Kidney epithelial cell (primary cell): ENCODE measurements around the gene ARHGAP28. TPM values are rescaled to one million over a fixed set of nuclear protein-coding genes. Genes with fewer than 3 reads are reported as not detected.
"Not testable (repeated sequence)": the region's sequence is repeated elsewhere in the genome, so short reads cannot be mapped to it uniquely, and the experiment has no call there.

ENCODE experiments used
- DNase-seq: peaks from one replicate; pipeline ENCODE4 v3.0.0-alpha.2; 2010; ENCODE audit warnings: low read depth
- H3K27me3 ChIP-seq: 2 replicates; pipeline ENCODE4 v1.6.0; 2011; ENCODE audit warnings: low read length; ENCODE audit not compliant: control insufficient read depth, insufficient read depth
- H3K36me3 ChIP-seq: 2 replicates; pipeline ENCODE4 v1.5.1; 2011; ENCODE audit warnings: low read length; ENCODE audit not compliant: control insufficient read depth, insufficient read depth
- H3K4me3 ChIP-seq: 2 replicates; pipeline ENCODE4 v1.5.1; 2011; ENCODE audit warnings: low read depth, mild to moderate bottlenecking, control low read depth, low read length
- total RNA-seq: library from RNA; depleted of rRNA; stranded (reverse); fragments of >200 nt; gene quantifications from 2 replicates; pipeline ENCODE4 v1.2.3, GENCODE V29; 2015
- TF ChIP-seq, protein P1 (sequence below): IDR thresholded peaks from 2 replicates; pipeline ENCODE4 v1.5.1; 2011; ENCODE audit warnings: mild to moderate bottlenecking, moderate library complexity, low read length, control low read depth, inconsistent platforms; ENCODE audit not compliant: insufficient read depth, poor library complexity, severe bottlenecking

ARHGAP28 gene
- total RNA-seq, 1 donor from 2014 or later = 4.6 TPM

DNA sequence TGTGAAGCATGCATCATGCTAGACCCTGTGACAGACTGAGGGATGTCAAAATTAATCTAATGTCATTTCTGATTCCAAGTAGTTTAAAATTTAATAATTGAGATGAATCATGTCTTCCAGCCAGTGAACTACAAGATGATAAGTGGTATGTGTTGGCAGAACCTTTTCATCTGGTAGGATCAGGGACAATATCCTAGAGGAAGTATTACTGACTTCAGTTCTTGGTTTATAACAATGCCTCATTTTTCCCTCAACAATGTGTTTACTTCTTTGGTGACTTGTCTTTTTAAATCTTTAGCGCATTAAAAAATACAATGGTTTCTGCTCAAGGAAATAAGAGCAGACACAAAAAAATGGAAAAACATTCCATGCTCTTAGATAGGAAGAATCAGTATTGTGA lies 69.4 kb downstream of the ARHGAP28 start:
- DNase-seq = no peak
- Histone ChIP-seq H3K27me3 (no peaks in the 10 kb centered on the region), H3K36me3 (no peaks in the 10 kb centered on the region), H3K4me3 (no peak overlapping the region)
- TF ChIP-seq, protein P1, sequence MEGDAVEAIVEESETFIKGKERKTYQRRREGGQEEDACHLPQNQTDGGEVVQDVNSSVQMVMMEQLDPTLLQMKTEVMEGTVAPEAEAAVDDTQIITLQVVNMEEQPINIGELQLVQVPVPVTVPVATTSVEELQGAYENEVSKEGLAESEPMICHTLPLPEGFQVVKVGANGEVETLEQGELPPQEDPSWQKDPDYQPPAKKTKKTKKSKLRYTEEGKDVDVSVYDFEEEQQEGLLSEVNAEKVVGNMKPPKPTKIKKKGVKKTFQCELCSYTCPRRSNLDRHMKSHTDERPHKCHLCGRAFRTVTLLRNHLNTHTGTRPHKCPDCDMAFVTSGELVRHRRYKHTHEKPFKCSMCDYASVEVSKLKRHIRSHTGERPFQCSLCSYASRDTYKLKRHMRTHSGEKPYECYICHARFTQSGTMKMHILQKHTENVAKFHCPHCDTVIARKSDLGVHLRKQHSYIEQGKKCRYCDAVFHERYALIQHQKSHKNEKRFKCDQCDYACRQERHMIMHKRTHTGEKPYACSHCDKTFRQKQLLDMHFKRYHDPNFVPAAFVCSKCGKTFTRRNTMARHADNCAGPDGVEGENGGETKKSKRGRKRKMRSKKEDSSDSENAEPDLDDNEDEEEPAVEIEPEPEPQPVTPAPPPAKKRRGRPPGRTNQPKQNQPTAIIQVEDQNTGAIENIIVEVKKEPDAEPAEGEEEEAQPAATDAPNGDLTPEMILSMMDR = no peak

DNA sequence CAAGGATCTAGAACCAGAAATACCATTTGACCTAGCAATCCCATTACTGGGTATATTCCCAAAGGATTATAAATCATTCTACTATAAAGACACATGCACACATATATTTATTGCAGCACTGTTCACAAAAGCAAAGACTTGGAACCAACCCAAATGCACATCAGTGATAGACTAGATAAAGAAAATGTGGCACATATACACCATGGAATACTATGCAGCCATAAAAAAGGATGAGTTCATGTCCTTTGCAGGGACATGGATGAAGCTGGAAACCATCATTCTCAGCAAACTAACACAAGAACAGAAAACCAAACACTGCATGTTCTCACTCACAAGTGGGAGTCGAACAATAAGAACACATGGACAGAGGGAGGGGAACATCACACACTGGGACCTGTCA lies 70.8 kb downstream of the ARHGAP28 start:
- not testable (repeated sequence) for H3K4me3 ChIP-seq, DNase-seq, H3K36me3 ChIP-seq, H3K27me3 ChIP-seq

DNA sequence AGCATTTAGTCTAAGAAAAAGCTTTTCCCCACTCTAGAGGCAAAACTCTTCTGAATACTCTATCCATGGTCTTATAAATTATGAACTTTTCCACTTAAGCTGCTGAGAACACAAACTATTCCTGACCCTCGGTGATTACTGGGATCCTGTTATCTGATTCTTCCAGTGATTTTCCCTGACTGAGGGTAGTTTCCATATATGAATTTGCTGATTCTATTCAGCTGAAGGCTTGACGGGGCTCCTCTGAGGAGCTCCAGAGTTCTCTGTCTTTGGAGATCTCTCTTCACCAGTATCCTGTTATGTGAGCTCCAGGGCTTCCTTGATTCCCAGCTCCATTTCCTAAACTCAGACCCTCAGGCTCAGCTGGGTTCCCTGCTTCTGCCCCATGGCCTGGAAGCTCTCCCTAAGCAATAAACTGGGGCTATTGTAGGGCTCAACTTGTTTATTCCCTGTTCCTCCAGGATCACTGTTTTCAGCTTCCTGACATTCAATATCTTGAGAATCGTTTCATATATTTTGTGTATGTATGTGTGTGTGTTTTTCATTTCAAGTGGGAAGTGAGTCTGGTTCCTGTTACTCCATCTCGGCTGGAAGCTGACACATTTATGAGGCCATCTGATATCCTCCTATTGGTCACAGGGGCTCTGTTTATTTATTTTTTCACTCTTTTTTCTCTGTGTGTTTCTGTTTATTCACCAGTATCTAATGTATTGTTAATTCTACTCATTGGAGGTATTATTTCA lies 78.2 kb downstream of the ARHGAP28 start:
- Histone ChIP-seq H3K27me3 (no peaks in the 10 kb centered on the region), H3K4me3 (no peak overlapping the region), H3K36me3 (no peaks in the 10 kb centered on the region)
- TF ChIP-seq, protein P1 = no peak
- DNase-seq = no peak

DNA sequence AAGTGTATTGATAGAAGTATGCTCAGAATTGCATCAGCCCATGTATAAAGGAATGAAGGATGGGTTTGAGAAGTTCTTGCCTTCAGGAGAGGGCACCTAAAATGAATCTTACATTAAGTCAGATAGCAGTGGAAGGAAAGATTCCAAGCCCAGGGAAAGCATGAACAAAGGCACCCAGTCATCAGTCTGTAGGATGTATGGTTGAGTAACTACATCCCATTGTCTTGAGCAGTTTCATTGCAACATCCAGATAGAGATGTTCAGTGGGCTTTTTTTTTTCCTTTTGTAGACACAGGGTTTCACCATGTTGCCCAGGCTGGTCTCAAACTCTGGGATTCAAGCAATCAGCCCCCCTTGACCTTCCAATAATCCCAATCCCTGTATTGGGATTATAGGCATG lies 80.7 kb downstream of the ARHGAP28 start:
- TF ChIP-seq, protein P1 = no peak
- Histone ChIP-seq H3K27me3 (no peaks in the 10 kb centered on the region), H3K36me3 (no peaks in the 10 kb centered on the region), H3K4me3 (no peak overlapping the region)
- peak; percentile 9 for DNase-seq

DNA sequence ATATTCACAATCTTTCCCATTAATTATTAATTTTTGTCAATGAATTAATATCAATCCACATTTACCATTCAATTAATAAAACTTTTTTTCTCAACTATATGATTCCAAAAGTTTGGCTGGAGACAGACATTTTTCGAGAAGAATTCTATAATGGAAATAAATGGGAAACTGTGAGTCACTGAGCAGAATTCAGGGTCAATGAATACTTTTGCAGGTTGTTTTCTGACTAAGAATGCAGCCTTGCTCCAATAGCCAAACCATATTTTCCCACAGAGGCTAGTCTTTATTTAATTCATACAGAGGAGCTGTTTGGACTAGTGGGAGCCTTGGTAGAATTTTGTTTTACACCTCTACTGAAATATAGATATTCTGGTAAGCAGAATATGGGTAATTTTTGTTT lies 82.3 kb downstream of the ARHGAP28 start:
- no peak for DNase-seq
- no peaks in the 10 kb centered on the region for H3K27me3 ChIP-seq

DNA sequence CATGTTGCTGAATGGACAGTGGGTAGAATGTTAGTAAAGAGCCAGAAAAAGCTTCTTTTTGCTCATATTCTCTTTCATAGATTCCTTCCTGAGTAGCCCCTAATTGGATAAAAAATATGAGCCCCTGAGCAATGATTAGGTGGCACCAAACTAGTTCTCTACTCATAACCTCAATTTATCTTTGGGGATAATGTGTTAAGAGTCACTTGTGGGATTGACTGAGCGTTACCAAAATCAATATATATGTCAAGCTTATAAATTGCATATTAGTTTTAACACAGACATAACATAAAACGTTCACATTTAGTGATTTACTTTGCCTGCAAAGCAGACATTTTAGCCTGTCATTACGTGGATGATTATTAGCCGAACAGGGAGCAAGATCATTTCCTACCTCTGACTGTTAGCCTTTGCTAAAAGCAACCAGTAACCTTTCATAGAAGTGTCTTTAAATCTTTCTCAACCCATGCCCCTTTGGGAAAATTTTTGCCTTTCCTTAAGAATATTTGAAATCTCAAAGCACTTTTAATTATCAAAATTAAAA lies 85.4 kb downstream of the ARHGAP28 start:
- no peak for DNase-seq
- no peak overlapping the region for H3K4me3 ChIP-seq

More for the DNA sequence above, 82.3 kb downstream of the ARHGAP28 start:
- H3K4me3 ChIP-seq = no peak overlapping the region
- TF ChIP-seq, protein P1 = no peak
- no peaks in the 10 kb centered on the region for H3K36me3 ChIP-seq

More for the DNA sequence above, 85.4 kb downstream of the ARHGAP28 start:
- TF ChIP-seq, protein P1 = no peak
- Histone ChIP-seq H3K27me3 (no peaks in the 10 kb centered on the region), H3K36me3 (no peaks in the 10 kb centered on the region)
